Smooth muscle cell (in vitro differentiated cells): Measurements from ENCODE around the gene KLHL13. TPM values are rescaled to one million over a fixed set of nuclear protein-coding genes. Genes with fewer than 3 reads are reported as not detected.
"Not testable (repeated sequence)": the region's sequence is repeated elsewhere in the genome, so short reads cannot be mapped to it uniquely, and the experiment has no call there.

Experiments
- DNase-seq: peaks from one replicate; lab custom pipeline; 2025; ENCODE audit not compliant: unreplicated experiment; lab: John Stamatoyannopoulos, UW
- H2AFZ ChIP-seq: fragments of 200-600 bp; sonication (generic); 2 replicates; pipeline ENCODE4 v1.6.0; 2016; ENCODE audit warnings: antibody characterized with exemption, low read depth, mild to moderate bottlenecking
- H3F3A ChIP-seq: fragments of 200-600 bp; sonication (generic); 2 replicates; pipeline ENCODE4 v1.6.0; 2017; ENCODE audit warnings: antibody characterized with exemption, low read depth
- H3K27ac ChIP-seq: fragments of 200-600 bp; sonication (generic); 2 replicates; pipeline ENCODE4 v1.5.1; 2016; ENCODE audit warnings: low read depth, mild to moderate bottlenecking
- H3K27me3 ChIP-seq: fragments of 200-600 bp; sonication (generic); 2 replicates; pipeline ENCODE4 v1.6.1; 2016; ENCODE audit warnings: low read depth, mild to moderate bottlenecking
- H3K36me3 ChIP-seq: fragments of 200-600 bp; sonication (generic); 2 replicates; pipeline ENCODE4 v1.5.1; 2016; ENCODE audit warnings: low read depth
- H3K4me1 ChIP-seq: fragments of 200-600 bp; sonication (generic); 2 replicates; pipeline ENCODE4 v1.5.1; 2016; ENCODE audit warnings: low read depth
- H3K4me2 ChIP-seq: fragments of 200-600 bp; sonication (generic); 2 replicates; pipeline ENCODE4 v1.6.0; 2016; ENCODE audit warnings: mild to moderate bottlenecking
- H3K4me3 ChIP-seq: fragments of 200-600 bp; sonication (generic); 2 replicates; pipeline ENCODE4 v1.5.1; 2016; ENCODE audit warnings: mild to moderate bottlenecking
- H3K79me2 ChIP-seq: fragments of 200-600 bp; sonication (generic); 2 replicates; pipeline ENCODE4 v1.6.0; 2016; ENCODE audit warnings: low read depth, mild to moderate bottlenecking
- H3K9ac ChIP-seq: fragments of 200-600 bp; sonication (generic); 2 replicates; pipeline ENCODE4 v1.6.0; 2016; ENCODE audit warnings: low read depth
- H3K9me3 ChIP-seq: fragments of 200-600 bp; sonication (generic); replicated peaks from 2 replicates; pipeline ENCODE4 v1.5.1; 2016; ENCODE audit warnings: low read depth
- H4K20me1 ChIP-seq: fragments of 200-600 bp; sonication (generic); 2 replicates; pipeline ENCODE4 v1.6.0; 2016; ENCODE audit warnings: low read depth
- CTCF ChIP-seq: fragments of 200-600 bp; sonication (generic); IDR thresholded peaks from 2 replicates; pipeline ENCODE4 v1.5.1; 2017; ENCODE audit warnings: borderline replicate concordance, mild to moderate bottlenecking, antibody characterized with exemption; ENCODE audit not compliant: insufficient read depth, poor library complexity, severe bottlenecking
- WGBS: methylation state at CpG from one replicate; pipeline ENCODE4 v1.1.7; 2016; ENCODE audit warnings: low lambda C conversion rate; 5-methylcytosine and 5-hydroxymethylcytosine counted together
- polyA plus RNA-seq: library from polyadenylated mRNA; unstranded; fragments of >200 nt; fragmentation: Nextera tagmentation; extraction: Ambion mirVana; gene quantifications from 2 replicates; pipeline ENCODE4 v1.2.1, GENCODE V29; 2016
- total RNA-seq: library from RNA; depleted of rRNA; stranded (reverse); fragments of >200 nt; gene quantifications from 2 replicates; pipeline ENCODE4 v1.2.3, GENCODE V29; 2014

KLHL13 gene
- total and polyA plus RNA-seq, 2 experiments from 2014 or later = 0.32 to 3.4 TPM

- Histone ChIP-seq H3K4me3 (no peak overlapping the region), H3K27me3 (no peaks in the 10 kb centered on the region), H4K20me1 (no peaks in the 10 kb centered on the region), H3K9ac (no peak overlapping the region), H3K79me2 (no peaks in the 10 kb centered on the region), H3K9me3 (no peaks in the 10 kb centered on the region), H3F3A (no peaks in the 10 kb centered on the region), H3K36me3 (no peaks in the 10 kb centered on the region), H3K4me2 (no peak overlapping the region), H3K27ac (no peak overlapping the region), H3K4me1 (no peaks in the 10 kb centered on the region), H2AFZ (no peak overlapping the region)
- no peak for DNase-seq
- 86% methylated on average over 2 of the region's 2 CpGs for WGBS
- TF ChIP-seq CTCF = no peak
Measured at GRCh38 chrX:117936118-117936517, 180.5 kb downstream of the KLHL13 start.

GRCh38 chrX:117930116-117930515 lies 186.5 kb downstream of the KLHL13 start:
- H3K27me3 ChIP-seq, H3K9ac ChIP-seq, H3K36me3 ChIP-seq, H3K4me3 ChIP-seq, H3K9me3 ChIP-seq, H3K4me1 ChIP-seq, H3K79me2 ChIP-seq, DNase-seq, H4K20me1 ChIP-seq, H3F3A ChIP-seq, H3K27ac ChIP-seq, H3K4me2 ChIP-seq, H2AFZ ChIP-seq: not testable (repeated sequence)

- no peak overlapping the region for H2AFZ ChIP-seq
- no peak for DNase-seq
- no peak for TF ChIP-seq CTCF
- no peaks in the 10 kb centered on the region for H3K79me2 ChIP-seq
- H3K4me2 ChIP-seq = no peak overlapping the region
- H3K4me3 ChIP-seq = no peak overlapping the region
- H4K20me1 ChIP-seq = no peaks in the 10 kb centered on the region
- H3K4me1 ChIP-seq = no peaks in the 10 kb centered on the region
- H3K9ac ChIP-seq = no peak overlapping the region
- no peaks in the 10 kb centered on the region for H3K36me3 ChIP-seq
- no peaks in the 10 kb centered on the region for H3K9me3 ChIP-seq
- H3F3A ChIP-seq = no peaks in the 10 kb centered on the region
- WGBS = 80% methylated on average over 1 of the region's 1 CpG
- no peak overlapping the region for H3K27ac ChIP-seq
- H3K27me3 ChIP-seq = no peaks in the 10 kb centered on the region
Measured at GRCh38 chrX:117919755-117920154, 196.9 kb downstream of the KLHL13 start.

- no peaks in the 10 kb centered on the region for H3K9me3 ChIP-seq
- H3K27me3 ChIP-seq = no peaks in the 10 kb centered on the region
- no peak for DNase-seq
- H3K4me3 ChIP-seq = no peak overlapping the region
- no peak overlapping the region for H3K9ac ChIP-seq
- WGBS = 68% methylated on average over 1 of the region's 1 CpG
- no peak overlapping the region for H2AFZ ChIP-seq
- no peak overlapping the region for H3K27ac ChIP-seq
- TF ChIP-seq CTCF = no peak
- H3F3A ChIP-seq = no peaks in the 10 kb centered on the region
- no peak overlapping the region for H3K4me2 ChIP-seq
- H4K20me1 ChIP-seq = no peaks in the 10 kb centered on the region
- no peaks in the 10 kb centered on the region for H3K4me1 ChIP-seq
- no peaks in the 10 kb centered on the region for H3K79me2 ChIP-seq
- no peaks in the 10 kb centered on the region for H3K36me3 ChIP-seq
Measured at GRCh38 chrX:117910216-117910615, 206.4 kb downstream of the KLHL13 start.
